Breast epithelium (tissue), 4 donors: ENCODE measurements around the gene CYP3A4. TPM values are rescaled to one million over a fixed set of nuclear protein-coding genes. Genes with fewer than 3 reads are reported as not detected.
A peak's percentile ranks its signal among the peaks of the same experiment; 100 is the strongest.

Experiments used
- DNase-seq, 2 donors: peaks; one replicate each; pipeline ENCODE4 v3.0.0-alpha.2; 2019; ENCODE audit warnings: low spot score in 2 of 2
- H3K27ac ChIP-seq, 2 donors: fragments of 200-600 bp; sonication (generic) in 1 of 2; one replicate each; pipeline ENCODE4 v1.5.1; 2016 to 2019; ENCODE audit warnings: mild to moderate bottlenecking in 1 of 2
- H3K27me3 ChIP-seq, 2 donors: fragments of 200-600 bp; sonication (generic) in 1 of 2; one replicate each; pipeline versions ENCODE4 v1.5.1 to v1.6.0; 2017 to 2019; ENCODE audit warnings: control low read depth in 1 of 2, mild to moderate bottlenecking in 1 of 2
- H3K36me3 ChIP-seq: fragments of 200-600 bp; one replicate; pipeline ENCODE4 v1.5.1; 2019
- H3K4me1 ChIP-seq, 2 donors: fragments of 200-600 bp; sonication (generic); one replicate each; pipeline ENCODE4 v1.5.1; 2016 to 2019; ENCODE audit warnings: control low read depth in 1 of 2
- H3K4me3 ChIP-seq, 3 donors: fragments of 200-600 bp; sonication (generic); 1 replicate in 2 of 3; 2 replicates in 1 of 3; pipeline ENCODE4 v1.5.1; 2016 to 2019; ENCODE audit warnings: mild to moderate bottlenecking in 3 of 3, moderate library complexity in 2 of 3
- H3K9me3 ChIP-seq, 2 donors: fragments of 200-600 bp; sonication (generic) in 1 of 2; one replicate each; pipeline ENCODE4 v1.5.1; 2016 to 2019; ENCODE audit warnings: control low read depth in 1 of 2
- POLR2A ChIP-seq: fragments of 450-650 bp; IDR thresholded peaks from one replicate; pipeline ENCODE4 v1.6.1; 2016; ENCODE audit warnings: antibody characterized with exemption, mild to moderate bottlenecking, moderate library complexity
- POLR2AphosphoS5 ChIP-seq, 3 donors: sonication (generic); formaldehyde crosslinking; IDR thresholded peaks; one replicate each; pipeline ENCODE4 v1.6.1; 2017; ENCODE audit warnings: antibody characterized with exemption in 3 of 3
- intact Hi-C: fragments of 100-400 bp; cut with DNase I; formaldehyde crosslinking; loops from one replicate; pipeline ENCODE4 v1.15.1; 2023; ENCODE audit warnings: low total_unique reads
- total RNA-seq, 3 donors: library from RNA; depleted of rRNA; stranded (reverse); fragments of >200 nt; gene quantifications; one replicate each; pipeline ENCODE4 v1.1.0, GENCODE V29; 2016
- TF ChIP-seq, protein P1 (sequence below), 3 donors: fragments of 450-650 bp; IDR thresholded peaks; one replicate each; pipeline ENCODE4 v1.5.1; 2016 to 2017; ENCODE audit warnings: antibody characterized with exemption in 3 of 3, mild to moderate bottlenecking in 3 of 3, moderate library complexity in 3 of 3

The CYP3A4 gene
- total RNA-seq, 3 donors from 2014 or later: 0.33 to 0.64 (median 0.59) TPM

DNA sequence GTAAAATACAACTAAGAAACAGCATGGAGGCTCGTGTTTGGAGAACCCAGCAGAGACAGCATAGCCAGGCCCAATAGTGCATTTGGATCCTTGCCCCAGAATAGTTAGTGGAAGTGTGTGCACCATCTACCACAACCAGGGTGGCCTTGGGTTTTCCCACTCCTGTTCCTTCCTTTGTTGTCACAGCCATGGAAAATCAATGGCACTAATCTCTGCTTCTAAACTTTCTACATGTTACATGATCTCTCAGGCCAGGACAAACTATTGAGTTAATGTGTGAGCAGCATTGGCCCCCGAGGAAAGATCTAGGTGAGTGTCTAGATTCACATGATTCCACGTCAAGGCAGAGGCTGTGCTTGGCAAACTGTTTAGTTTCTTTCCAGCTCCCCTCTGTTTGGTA lies 51.0 kb downstream of the CYP3A4 start:
- Histone ChIP-seq H3K4me3 (no peak overlapping the region), H3K27ac (no peak overlapping the region), H3K36me3 (no peaks in the 10 kb centered on the region), H3K27me3 (no peaks in the 10 kb centered on the region), H3K9me3 (no peaks in the 10 kb centered on the region), H3K4me1 (peaks cover 0 to 4% of the 10 kb centered on the region in 2 donors)
- TF ChIP-seq POLR2AphosphoS5 (IDR thresholded peaks at IDR 0.05): no peak
- TF ChIP-seq, protein P1, sequence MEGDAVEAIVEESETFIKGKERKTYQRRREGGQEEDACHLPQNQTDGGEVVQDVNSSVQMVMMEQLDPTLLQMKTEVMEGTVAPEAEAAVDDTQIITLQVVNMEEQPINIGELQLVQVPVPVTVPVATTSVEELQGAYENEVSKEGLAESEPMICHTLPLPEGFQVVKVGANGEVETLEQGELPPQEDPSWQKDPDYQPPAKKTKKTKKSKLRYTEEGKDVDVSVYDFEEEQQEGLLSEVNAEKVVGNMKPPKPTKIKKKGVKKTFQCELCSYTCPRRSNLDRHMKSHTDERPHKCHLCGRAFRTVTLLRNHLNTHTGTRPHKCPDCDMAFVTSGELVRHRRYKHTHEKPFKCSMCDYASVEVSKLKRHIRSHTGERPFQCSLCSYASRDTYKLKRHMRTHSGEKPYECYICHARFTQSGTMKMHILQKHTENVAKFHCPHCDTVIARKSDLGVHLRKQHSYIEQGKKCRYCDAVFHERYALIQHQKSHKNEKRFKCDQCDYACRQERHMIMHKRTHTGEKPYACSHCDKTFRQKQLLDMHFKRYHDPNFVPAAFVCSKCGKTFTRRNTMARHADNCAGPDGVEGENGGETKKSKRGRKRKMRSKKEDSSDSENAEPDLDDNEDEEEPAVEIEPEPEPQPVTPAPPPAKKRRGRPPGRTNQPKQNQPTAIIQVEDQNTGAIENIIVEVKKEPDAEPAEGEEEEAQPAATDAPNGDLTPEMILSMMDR (IDR thresholded peaks at IDR 0.05): no peak
- no peak for TF ChIP-seq POLR2A
- intact Hi-C loops: no loop called here
- no peak for DNase-seq

DNA sequence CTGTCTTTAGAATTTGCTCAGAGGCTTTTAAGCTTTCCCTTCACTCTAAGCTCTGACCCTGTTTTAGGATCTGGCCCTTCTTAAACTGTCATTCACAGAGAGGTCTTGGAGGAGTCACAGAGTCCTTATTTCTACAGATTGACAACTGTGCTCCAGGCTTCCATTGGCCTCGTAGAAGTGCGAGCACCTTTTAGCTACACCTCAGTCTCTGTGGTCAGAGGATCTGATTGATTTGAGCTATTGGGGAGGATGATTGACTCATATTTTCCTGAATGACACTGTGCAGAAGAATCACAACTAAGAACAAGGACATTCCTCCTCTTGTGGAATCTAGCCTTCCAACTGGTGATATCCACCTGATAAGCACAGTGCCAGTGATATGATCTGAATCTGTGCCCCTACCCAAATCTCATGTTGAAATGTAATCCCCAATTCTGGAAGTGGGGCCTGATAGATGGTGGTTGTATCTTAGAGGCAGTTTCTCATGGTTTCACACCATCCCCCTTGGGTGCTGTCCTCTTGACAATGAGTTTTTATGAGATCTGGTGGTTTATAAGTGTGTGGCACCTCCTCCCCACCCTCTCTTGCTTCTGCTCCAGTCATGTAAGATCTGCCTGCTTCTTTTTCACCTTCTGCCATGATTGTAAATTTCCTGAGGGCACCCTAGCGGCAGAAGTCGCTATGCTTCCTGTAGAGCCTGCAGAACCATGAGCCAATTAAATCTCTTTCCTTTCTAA lies 52.2 kb downstream of the CYP3A4 start:
- H3K4me1 ChIP-seq: peaks cover 0 to 4% of the 10 kb centered on the region in 2 donors
- no peak for TF ChIP-seq POLR2AphosphoS5 (IDR thresholded peaks at IDR 0.05)
- TF ChIP-seq POLR2A: no peak
- TF ChIP-seq, protein P1 (IDR thresholded peaks at IDR 0.05): no peak
- H3K27ac ChIP-seq: no peak overlapping the region
- no peaks in the 10 kb centered on the region for H3K36me3 ChIP-seq
- no peak overlapping the region for H3K4me3 ChIP-seq
- intact Hi-C loops: no loop called here
- H3K9me3 ChIP-seq: no peaks in the 10 kb centered on the region
- no peak for DNase-seq
- H3K27me3 ChIP-seq: no peaks in the 10 kb centered on the region

DNA sequence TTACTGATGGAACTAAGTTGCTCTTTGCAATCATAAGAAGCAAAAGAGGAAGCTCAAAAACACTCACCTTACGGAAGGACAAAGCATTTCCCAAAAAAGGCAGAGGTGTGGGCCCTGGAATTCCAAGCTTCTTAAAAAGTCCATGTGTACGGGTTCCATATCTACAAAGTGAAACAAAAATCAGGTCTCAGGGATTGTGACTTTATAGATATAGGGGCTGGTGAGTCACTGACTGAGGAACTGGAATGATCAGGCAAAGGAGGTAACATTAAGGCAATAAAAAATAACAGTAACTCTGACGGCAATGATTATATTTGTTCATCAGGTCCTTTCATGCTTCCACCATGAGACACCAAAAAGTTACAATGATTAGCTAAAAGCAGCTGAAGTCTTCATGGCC lies 53.0 kb downstream of the CYP3A4 start:
- intact Hi-C loops: no loop called here
- no peak overlapping the region for H3K27ac ChIP-seq
- DNase-seq: no peak

DNA sequence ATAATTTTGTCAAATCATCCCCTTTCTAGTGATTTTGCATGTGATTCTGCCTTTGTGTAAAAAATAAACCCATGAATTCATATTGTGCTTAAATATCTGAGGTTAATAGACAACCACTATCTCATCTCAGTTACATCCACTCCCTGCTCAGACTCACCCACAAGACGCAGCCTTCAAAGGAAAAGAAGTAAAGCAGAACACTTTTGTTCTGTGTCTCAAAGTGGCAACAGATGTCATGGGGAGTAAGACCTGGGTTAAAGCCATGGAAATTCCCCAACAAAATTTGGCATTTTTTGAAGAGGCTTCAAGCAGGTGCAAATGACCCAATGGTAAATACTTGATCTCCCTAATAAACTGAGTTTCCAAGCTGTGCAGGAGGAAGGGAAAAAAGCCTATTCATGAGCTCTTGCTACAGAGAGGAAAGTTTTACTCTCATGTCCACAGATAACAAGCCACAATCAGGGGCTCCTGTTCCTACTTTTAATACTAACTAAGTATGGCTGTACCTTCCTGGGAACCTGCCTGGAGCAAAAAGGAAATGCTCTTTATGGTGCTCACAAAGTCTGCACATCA lies 53.7 kb downstream of the CYP3A4 start:
- Histone ChIP-seq H3K27me3 (no peaks in the 10 kb centered on the region), H3K9me3 (no peaks in the 10 kb centered on the region), H3K4me3 (no peak overlapping the region), H3K36me3 (no peaks in the 10 kb centered on the region), H3K4me1 (peaks cover 0 to 4% of the 10 kb centered on the region in 2 donors), H3K27ac (peak overlapping the region in 1 of 2 donors; percentile 74)
- no peak for DNase-seq
- TF ChIP-seq, protein P1 (IDR thresholded peaks at IDR 0.05): no peak
- TF ChIP-seq POLR2AphosphoS5 (IDR thresholded peaks at IDR 0.05) (no peak), POLR2A (no peak)
- intact Hi-C loops: no loop called here

More for the DNA sequence above, 53.0 kb downstream of the CYP3A4 start:
- Histone ChIP-seq H3K36me3 (no peaks in the 10 kb centered on the region), H3K27me3 (no peaks in the 10 kb centered on the region), H3K4me1 (peaks cover 0 to 4% of the 10 kb centered on the region in 2 donors), H3K9me3 (no peaks in the 10 kb centered on the region), H3K4me3 (no peak overlapping the region)
- TF ChIP-seq POLR2AphosphoS5 (IDR thresholded peaks at IDR 0.05) (no peak), POLR2A (no peak)
- TF ChIP-seq, protein P1 (IDR thresholded peaks at IDR 0.05): no peak
